Stimulated activated memory B cell treated with anti-CD40 and anti-IgM and Interleukin-4, amounts not matched to agents 10 μg/mL and 1 μg/mL and 100 μg/mL, for 72 hours (primary cell): ENCODE results near the gene C19orf25.
"Not testable (repeated sequence)": the region's sequence is repeated elsewhere in the genome, so short reads cannot be mapped to it uniquely, and the experiment has no call there.

Experiments used
- ATAC-seq: fragments of 150-1000 bp; cut with Tn5 transposase; 2 replicates; pipeline ENCODE4 v1.10.0; 2021
- H3K27ac Mint-ChIP-seq: one replicate; pipeline ENCODE4 v1.8.0; 2022; ENCODE audit warnings: mild to moderate bottlenecking, mixed read lengths
- H3K27me3 Mint-ChIP-seq: one replicate; pipeline ENCODE4 v1.8.0; 2022; ENCODE audit warnings: mixed read lengths
- H3K36me3 Mint-ChIP-seq: one replicate; pipeline ENCODE4 v1.8.0; 2022; ENCODE audit warnings: mixed read lengths
- H3K4me1 Mint-ChIP-seq: one replicate; pipeline ENCODE4 v1.8.0; 2022; ENCODE audit warnings: mixed read lengths
- H3K4me3 Mint-ChIP-seq: one replicate; pipeline ENCODE4 v1.8.0; 2022; ENCODE audit warnings: mild to moderate bottlenecking, moderate library complexity, mixed read lengths
- H3K9me3 Mint-ChIP-seq: one replicate; pipeline ENCODE4 v1.8.0; 2022; ENCODE audit warnings: mixed read lengths

Gene C19orf25

DNA sequence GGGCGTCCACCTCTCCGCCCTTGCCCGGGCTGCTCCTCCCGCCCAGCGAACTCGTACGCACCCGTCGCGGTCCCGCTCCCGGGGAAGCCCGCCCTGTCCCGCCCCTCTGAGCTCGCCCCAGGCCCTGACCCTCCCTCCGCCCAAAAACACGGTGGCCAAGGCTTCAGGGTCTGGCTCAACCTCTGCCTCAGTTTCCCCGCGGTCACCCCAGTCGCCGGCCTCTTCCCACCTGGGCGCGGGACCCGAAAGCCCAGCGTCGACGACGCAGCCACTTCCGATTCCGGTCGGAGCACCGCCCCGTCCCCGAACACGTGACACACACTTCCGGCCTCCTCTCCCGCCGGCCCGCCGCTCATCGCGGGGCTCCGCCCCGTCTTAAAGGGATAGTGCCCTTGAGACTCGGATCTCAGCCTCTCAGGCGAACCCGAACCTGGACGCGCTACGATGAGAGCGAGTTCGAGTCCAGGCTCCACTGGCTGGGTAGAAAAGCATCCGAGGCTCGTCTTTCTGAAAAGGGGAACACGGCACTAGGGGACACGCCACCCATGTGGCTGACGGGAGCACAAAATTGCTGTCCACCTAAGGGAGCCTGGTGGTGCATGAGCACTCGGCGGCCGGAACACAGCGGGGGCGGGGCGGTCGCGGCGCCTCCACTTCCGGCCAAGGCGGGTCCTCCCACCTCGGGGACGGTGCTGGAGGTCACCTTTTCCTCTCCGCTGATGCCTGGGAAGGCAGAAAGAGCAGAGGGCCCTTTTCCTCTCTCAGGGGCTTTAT is at the start of gene C19orf25:
Gene C19orf25 (minus strand): TSS at position 282 of the 774 bp plus-strand sequence. CDS start 312 bp downstream, outside the sequence.
- Mint-ChIP-seq H3K27me3 (no peaks in the 10 kb centered on the region), H3K36me3 (peaks cover 16% of the 10 kb centered on the region), H3K9me3 (no peaks in the 10 kb centered on the region), H3K27ac (peak within 1 kb of the TSS; percentile 79), H3K4me1 (peaks cover 28% of the 10 kb centered on the region), H3K4me3 (peak within 1 kb of the TSS; percentile 85)
- ATAC-seq = peak; percentile 95

DNA sequence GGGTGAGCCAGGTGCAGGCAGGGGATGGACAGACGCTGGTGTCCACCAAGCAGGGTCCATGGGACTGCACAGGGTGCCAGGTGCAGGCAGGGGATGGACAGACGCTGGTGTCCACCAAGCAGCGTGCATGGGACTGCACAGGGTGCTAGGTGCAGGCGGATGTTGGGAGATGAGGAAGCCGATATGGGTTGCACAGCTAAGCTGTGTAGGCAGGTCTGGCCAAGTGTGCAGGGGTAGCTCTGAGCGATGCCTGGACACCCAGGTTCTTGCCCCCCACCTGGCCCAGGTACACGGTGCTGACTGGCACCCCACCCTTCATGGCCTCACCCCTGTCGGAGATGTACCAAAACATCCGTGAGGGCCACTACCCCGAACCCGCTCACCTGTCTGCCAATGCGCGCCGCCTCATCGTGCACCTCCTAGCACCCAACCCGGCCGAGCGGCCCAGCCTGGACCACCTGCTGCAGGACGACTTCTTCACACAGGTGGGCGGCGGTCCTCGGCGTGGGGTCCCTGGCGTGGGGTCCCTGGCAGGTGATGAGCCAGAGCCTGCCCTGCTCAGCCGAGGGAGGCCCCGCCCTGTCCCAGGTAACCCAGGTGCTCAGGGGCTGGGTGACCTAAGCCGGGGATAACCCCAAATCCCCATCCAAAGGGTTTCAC is 48.8 kb upstream of the C19orf25 start:
- H3K9me3 Mint-ChIP-seq = no peaks in the 10 kb centered on the region
- H3K4me3 Mint-ChIP-seq = no peak overlapping the region
- no peaks in the 10 kb centered on the region for H3K36me3 Mint-ChIP-seq
- ATAC-seq = no peak
- H3K27ac Mint-ChIP-seq = no peak overlapping the region
- peaks cover 8% of the 10 kb centered on the region for H3K4me1 Mint-ChIP-seq
- H3K27me3 Mint-ChIP-seq = peaks cover 86% of the 10 kb centered on the region

- Mint-ChIP-seq H3K4me1 (peaks cover 8% of the 10 kb centered on the region), H3K9me3 (no peaks in the 10 kb centered on the region), H3K27ac (no peak overlapping the region), H3K27me3 (peaks cover 87% of the 10 kb centered on the region), H3K36me3 (no peaks in the 10 kb centered on the region), H3K4me3 (no peak overlapping the region)
- no peak for ATAC-seq
Measured at GRCh38 chr19:1526979-1527649, 48.1 kb upstream of the C19orf25 start.

DNA sequence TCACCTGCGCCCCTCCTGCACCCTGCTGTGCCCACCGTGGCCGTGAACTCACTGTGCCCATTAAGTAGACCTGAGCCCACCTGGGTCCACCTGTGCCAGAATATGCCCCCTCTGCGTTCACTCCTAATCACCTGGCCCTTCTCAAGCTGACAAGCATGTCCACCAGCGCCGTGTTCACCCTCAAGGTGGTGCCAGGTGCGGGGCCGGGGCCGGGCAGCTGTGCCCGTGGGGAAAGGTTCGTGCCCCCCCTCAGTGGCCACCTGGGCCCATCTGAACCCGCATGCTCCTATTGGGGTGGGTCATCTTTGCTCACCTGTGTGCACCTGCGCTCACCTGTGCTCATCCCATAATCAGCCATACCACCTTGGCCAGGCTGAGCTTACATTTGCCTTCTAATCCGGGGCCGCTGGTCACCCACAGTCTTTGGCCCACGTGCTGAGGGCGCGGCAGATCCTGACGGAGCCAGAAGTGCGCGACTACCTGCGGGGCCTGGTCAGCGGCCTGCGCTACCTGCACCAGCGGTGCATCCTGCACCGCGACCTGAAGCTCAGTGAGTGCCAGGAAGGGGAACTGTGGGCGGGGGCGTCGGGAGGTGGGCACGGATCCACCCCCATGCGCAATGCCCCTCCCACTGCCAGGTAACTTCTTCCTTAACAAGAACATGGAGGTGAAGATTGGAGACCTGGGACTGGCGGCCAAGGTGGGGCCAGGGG is 47.2 kb upstream of the C19orf25 start:
- H3K27ac Mint-ChIP-seq = no peak overlapping the region
- peaks cover 8% of the 10 kb centered on the region for H3K4me1 Mint-ChIP-seq
- H3K9me3 Mint-ChIP-seq = no peaks in the 10 kb centered on the region
- no peak overlapping the region for H3K4me3 Mint-ChIP-seq
- H3K27me3 Mint-ChIP-seq = peaks cover 87% of the 10 kb centered on the region
- no peaks in the 10 kb centered on the region for H3K36me3 Mint-ChIP-seq
- no peak for ATAC-seq

GRCh38 chr19:1525343-1525742 is 46.3 kb upstream of the C19orf25 start:
- peaks cover 81% of the 10 kb centered on the region for H3K27me3 Mint-ChIP-seq
- H3K36me3 Mint-ChIP-seq = no peaks in the 10 kb centered on the region
- no peak overlapping the region for H3K4me3 Mint-ChIP-seq
- no peaks in the 10 kb centered on the region for H3K9me3 Mint-ChIP-seq
- H3K4me1 Mint-ChIP-seq = peaks cover 8% of the 10 kb centered on the region
- no peak for ATAC-seq
- H3K27ac Mint-ChIP-seq = no peak overlapping the region

GRCh38 chr19:1524972-1525325 is 45.9 kb upstream of the C19orf25 start:
- Mint-ChIP-seq H3K36me3 (no peaks in the 10 kb centered on the region), H3K27me3 (peaks cover 77% of the 10 kb centered on the region), H3K4me3 (no peak overlapping the region), H3K4me1 (peaks cover 8% of the 10 kb centered on the region), H3K27ac (no peak overlapping the region), H3K9me3 (no peaks in the 10 kb centered on the region)
- no peak for ATAC-seq

DNA sequence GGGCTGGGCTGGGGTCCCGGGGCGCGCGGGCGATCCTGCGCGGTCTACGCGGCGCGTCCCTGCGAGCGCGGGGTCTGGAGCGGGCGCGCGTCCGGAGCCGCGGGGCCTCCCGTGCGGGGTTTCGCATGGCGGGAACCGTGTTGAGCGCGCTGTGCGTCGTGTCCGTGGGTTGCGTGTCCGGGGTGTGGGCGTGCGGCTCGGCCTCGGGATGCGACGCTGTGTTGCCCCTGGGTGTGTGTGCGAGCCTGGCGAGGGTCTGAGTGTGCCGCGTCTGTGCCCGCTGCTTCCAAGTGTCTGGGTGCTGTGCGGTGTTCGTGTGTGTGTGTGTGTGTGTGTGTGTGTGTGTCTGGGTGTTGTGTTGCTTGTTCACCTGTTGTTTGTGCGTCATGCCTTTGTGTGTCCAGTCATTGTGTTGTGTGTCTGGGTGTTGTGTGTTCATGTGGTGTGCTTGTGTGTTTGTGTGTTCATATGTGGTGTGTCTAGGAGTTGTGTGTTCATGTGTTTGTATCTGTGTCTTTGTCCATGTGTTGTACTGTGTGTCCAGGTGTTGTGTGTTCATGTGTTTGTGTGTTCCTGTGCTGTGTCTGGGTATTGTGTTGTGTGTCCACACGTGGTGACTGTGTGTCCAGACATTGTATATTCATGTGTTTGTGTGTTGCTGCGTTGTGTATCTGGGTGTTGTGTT is 45.4 kb upstream of the C19orf25 start:
- no peaks in the 10 kb centered on the region for H3K9me3 Mint-ChIP-seq
- ATAC-seq = no peak
- H3K4me1 Mint-ChIP-seq = peaks cover 8% of the 10 kb centered on the region
- no peak overlapping the region for H3K4me3 Mint-ChIP-seq
- peaks cover 72% of the 10 kb centered on the region for H3K27me3 Mint-ChIP-seq
- no peak overlapping the region for H3K27ac Mint-ChIP-seq
- no peaks in the 10 kb centered on the region for H3K36me3 Mint-ChIP-seq

GRCh38 chr19:1523412-1524286 is 44.6 kb upstream of the C19orf25 start, which contains the start of gene PLK5:
PLK5 (plus strand) TSS chr19:1524077; CDS start chr19:1526997, 2,920 bp downstream.
- Mint-ChIP-seq H3K9me3 (no peaks in the 10 kb centered on the region), H3K36me3 (no peaks in the 10 kb centered on the region), H3K27me3 (peaks cover 72% of the 10 kb centered on the region), H3K4me1 (peaks cover 8% of the 10 kb centered on the region), H3K27ac (no peak within 1 kb of the TSS), H3K4me3 (no peak within 1 kb of the TSS)
- ATAC-seq = no peak

- no peak for ATAC-seq
- Mint-ChIP-seq H3K9me3 (no peaks in the 10 kb centered on the region), H3K36me3 (no peaks in the 10 kb centered on the region), H3K27me3 (peaks cover 79% of the 10 kb centered on the region), H3K4me1 (peaks cover 8% of the 10 kb centered on the region), H3K4me3 (no peak overlapping the region), H3K27ac (no peak overlapping the region)
Measured at GRCh38 chr19:1522838-1523237, 43.8 kb upstream of the C19orf25 start.

GRCh38 chr19:1522061-1522460 is 43.0 kb upstream of the C19orf25 start:
- H3K4me3 Mint-ChIP-seq = no peak overlapping the region
- peaks cover 74% of the 10 kb centered on the region for H3K27me3 Mint-ChIP-seq
- ATAC-seq = no peak
- H3K4me1 Mint-ChIP-seq = peaks cover 8% of the 10 kb centered on the region
- no peak overlapping the region for H3K27ac Mint-ChIP-seq
- no peaks in the 10 kb centered on the region for H3K9me3 Mint-ChIP-seq
- no peaks in the 10 kb centered on the region for H3K36me3 Mint-ChIP-seq

- ATAC-seq = no peak
- peaks cover 8% of the 10 kb centered on the region for H3K4me1 Mint-ChIP-seq
Measured at GRCh38 chr19:1521636-1522035, 42.6 kb upstream of the C19orf25 start.

GRCh38 chr19:1520203-1520780 is 41.3 kb upstream of the C19orf25 start:
- no peaks in the 10 kb centered on the region for H3K36me3 Mint-ChIP-seq
- peaks cover 2% of the 10 kb centered on the region for H3K9me3 Mint-ChIP-seq
- H3K27ac Mint-ChIP-seq = no peak overlapping the region
- H3K4me3 Mint-ChIP-seq = no peak overlapping the region
- no peak for ATAC-seq
- H3K4me1 Mint-ChIP-seq = peaks cover 8% of the 10 kb centered on the region
- peaks cover 73% of the 10 kb centered on the region for H3K27me3 Mint-ChIP-seq

More at GRCh38 chr19:1521636-1522035, 42.6 kb upstream of the C19orf25 start:
- Mint-ChIP-seq H3K4me3 (no peak overlapping the region), H3K36me3 (no peaks in the 10 kb centered on the region), H3K9me3 (no peaks in the 10 kb centered on the region), H3K27ac (no peak overlapping the region), H3K27me3 (peaks cover 74% of the 10 kb centered on the region)

DNA sequence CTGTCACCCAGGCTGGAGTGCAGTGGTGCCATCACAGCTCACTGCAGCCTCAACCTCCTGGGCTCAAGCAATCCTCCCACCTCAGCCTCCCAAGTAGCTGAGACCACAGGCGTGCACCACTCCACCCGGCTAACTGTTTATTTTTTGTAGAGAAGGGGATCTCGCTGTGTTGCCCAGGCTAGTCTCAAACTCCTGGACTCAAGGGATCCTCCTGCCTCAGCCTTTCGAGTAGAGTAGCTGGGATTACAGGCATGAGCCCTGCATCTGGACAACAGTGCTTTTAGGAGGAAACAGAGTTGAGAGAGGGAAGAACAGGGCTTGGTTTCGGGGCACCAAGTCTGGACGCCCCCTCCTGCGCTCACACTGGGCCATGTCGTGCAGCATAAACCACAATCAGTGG is 40.8 kb upstream of the C19orf25 start:
- not testable (repeated sequence) for H3K36me3 Mint-ChIP-seq, H3K27ac Mint-ChIP-seq, H3K4me1 Mint-ChIP-seq, H3K4me3 Mint-ChIP-seq, H3K9me3 Mint-ChIP-seq, ATAC-seq
- H3K27me3 Mint-ChIP-seq = peaks cover 73% of the 10 kb centered on the region
